Left hindlimb (tissue), 1 donor: ENCODE data around the gene LRMDA.
"Not testable (repeated sequence)": the region's sequence is repeated elsewhere in the genome, so short reads cannot be mapped to it uniquely, and the experiment has no call there.

Experiments
- DNase-seq: peaks from one replicate; pipeline ENCODE4 v3.0.0-alpha.2; 2018

Gene LRMDA

GRCh38 chr10:75722020-75722419 lies 290.6 kb downstream of the LRMDA start:
- DNase-seq, result no peak

GRCh38 chr10:75722609-75723008 lies 291.2 kb downstream of the LRMDA start:
- DNase-seq, result no peak

- DNase-seq, result no peak
These were observed 292.0 kb downstream of the LRMDA start for GRCh38 chr10:75723319-75723980.

- no peak for DNase-seq
These were observed 292.6 kb downstream of the LRMDA start for GRCh38 chr10:75724047-75724446.

GRCh38 chr10:75726522-75727483 lies 295.4 kb downstream of the LRMDA start:
- no peak for DNase-seq

GRCh38 chr10:75730847-75731246 lies 299.4 kb downstream of the LRMDA start:
- DNase-seq, result no peak

- DNase-seq, result no peak
These were observed 301.9 kb downstream of the LRMDA start for GRCh38 chr10:75733135-75733890.

GRCh38 chr10:75736151-75736640 lies 304.8 kb downstream of the LRMDA start:
- no peak for DNase-seq

GRCh38 chr10:75736889-75737579 lies 305.6 kb downstream of the LRMDA start:
- no peak for DNase-seq

GRCh38 chr10:75737580-75737949 lies 306.1 kb downstream of the LRMDA start:
- DNase-seq, result no peak

- no peak for DNase-seq
These were observed 307.5 kb downstream of the LRMDA start for GRCh38 chr10:75738924-75739323.

- no peak for DNase-seq
These were observed 308.2 kb downstream of the LRMDA start for GRCh38 chr10:75739414-75740143.

GRCh38 chr10:75740541-75740940 lies 309.1 kb downstream of the LRMDA start:
- no peak for DNase-seq

GRCh38 chr10:75742355-75742754 lies 310.9 kb downstream of the LRMDA start:
- DNase-seq, result no peak

- DNase-seq, result no peak
These were observed 311.9 kb downstream of the LRMDA start for GRCh38 chr10:75743291-75743778.

- no peak for DNase-seq
These were observed 312.8 kb downstream of the LRMDA start for GRCh38 chr10:75744261-75744660.

GRCh38 chr10:75746356-75746755 lies 314.9 kb downstream of the LRMDA start:
- DNase-seq, result no peak

- not testable (repeated sequence) for DNase-seq
These were observed 318.9 kb downstream of the LRMDA start for GRCh38 chr10:75750093-75750875.

GRCh38 chr10:75751232-75751631 lies 319.8 kb downstream of the LRMDA start:
- DNase-seq, result no peak

GRCh38 chr10:75753621-75754020 lies 322.2 kb downstream of the LRMDA start:
- DNase-seq, result no peak
